ENCODE measurements around the gene TDRD5. TPM values are rescaled to one million over a fixed set of nuclear protein-coding genes. Genes with fewer than 3 reads are reported as not detected.

The TDRD5 gene
- total and polyA plus RNA-seq, 2 experiments from 2014 or later, result 1.4 TPM; not detected in 1

GRCh38 chr1:179599623-179600249, 8.1 kb downstream of the TDRD5 start:
- no peak overlapping the region for H3K4me3 Mint-ChIP-seq
- H3K27ac Mint-ChIP-seq, result no peak overlapping the region
- Histone ChIP-seq H3K27me3 (ENCODE audit: insufficient read depth) (no peaks in the 10 kb centered on the region), H4K20me1 (replicated peaks; ENCODE audit: insufficient read depth) (no peaks in the 10 kb centered on the region), H3K4me2 (no peak overlapping the region), H3K9me2 (ENCODE audit: insufficient read depth) (no peaks in the 10 kb centered on the region), H3K27ac (ENCODE audit: low read depth) (no peak overlapping the region), H3F3A (replicated peaks; ENCODE audit: low read depth) (no peaks in the 10 kb centered on the region), H3K4me1 (ENCODE audit: insufficient read depth) (no peaks in the 10 kb centered on the region), H3K4me3 (no peak overlapping the region), H3K79me2 (replicated peaks; ENCODE audit: insufficient read depth) (no peaks in the 10 kb centered on the region), H3K36me3 (ENCODE audit: insufficient read depth) (no peaks in the 10 kb centered on the region), H2AFZ (no peak overlapping the region)
- no peaks in the 10 kb centered on the region for H3K4me1 Mint-ChIP-seq
- H3K27me3 Mint-ChIP-seq (ENCODE audit: insufficient read depth, low read depth, poor library complexity), result no peaks in the 10 kb centered on the region
- no peak for ATAC-seq
- H3K36me3 Mint-ChIP-seq (ENCODE audit: low read depth), result no peaks in the 10 kb centered on the region
- peaks cover 13% of the 10 kb centered on the region; the same call in 2 of the 3 replicates for H3K9me3 Mint-ChIP-seq
- TF ChIP-seq NANOG (IDR thresholded peaks at IDR 0.05; ENCODE audit: borderline replicate concordance), result no peak
- TF ChIP-seq JUNB (IDR thresholded peaks at IDR 0.05; ENCODE audit: unreplicated experiment), result no peak
- TF ChIP-seq CTCF (conservative IDR thresholded peaks at IDR 0.05; ENCODE audit: low read depth in 2 of 2), result peak; percentile 67 to 75
- no peak for TF ChIP-seq ZNF114 (CRISPR knock-in tag; IDR thresholded peaks at IDR 0.05)
- no peak for TF ChIP-seq ZNF331 (CRISPR knock-in tag; IDR thresholded peaks at IDR 0.05; ENCODE audit: low read depth)
- TF ChIP-seq REST (IDR thresholded peaks at IDR 0.05; ENCODE audit: unreplicated experiment), result no peak
- TF ChIP-seq STAT1 (IDR thresholded peaks at IDR 0.05; ENCODE audit: unreplicated experiment), result no peak
- no peak for TF ChIP-seq EZH2 (IDR thresholded peaks at IDR 0.05; ENCODE audit: low read depth, unreplicated experiment)
- TF ChIP-seq POLR2AphosphoS5 (IDR thresholded peaks at IDR 0.05; ENCODE audit: low read depth), result no peak
- DNase-seq (ENCODE audit: low spot score), result peak; percentile 45

- Histone ChIP-seq H4K20me1 (replicated peaks; ENCODE audit: insufficient read depth) (no peaks in the 10 kb centered on the region), H3K4me3 (no peak overlapping the region), H2AFZ (no peak overlapping the region), H3K79me2 (replicated peaks; ENCODE audit: insufficient read depth) (no peaks in the 10 kb centered on the region), H3K4me1 (ENCODE audit: insufficient read depth) (no peaks in the 10 kb centered on the region), H3K36me3 (ENCODE audit: insufficient read depth) (no peaks in the 10 kb centered on the region), H3K27ac (ENCODE audit: low read depth) (no peak overlapping the region), H3K27me3 (ENCODE audit: insufficient read depth) (no peaks in the 10 kb centered on the region), H3F3A (replicated peaks; ENCODE audit: low read depth) (no peaks in the 10 kb centered on the region), H3K9me2 (ENCODE audit: insufficient read depth) (no peaks in the 10 kb centered on the region), H3K4me2 (no peak overlapping the region)
- Mint-ChIP-seq H3K4me1 (no peaks in the 10 kb centered on the region), H3K36me3 (ENCODE audit: low read depth) (no peaks in the 10 kb centered on the region), H3K27ac (no peak overlapping the region), H3K9me3 (peaks cover 13% of the 10 kb centered on the region; the same call in 2 of the 3 replicates), H3K4me3 (no peak overlapping the region), H3K27me3 (ENCODE audit: insufficient read depth, low read depth, poor library complexity) (no peaks in the 10 kb centered on the region)
- no peak for ATAC-seq
- no peak for DNase-seq (ENCODE audit: low spot score)
- no peak for TF ChIP-seq ZNF462 (CRISPR knock-in tag; IDR thresholded peaks at IDR 0.05)
These were observed 9.5 kb downstream of the TDRD5 start for GRCh38 chr1:179601093-179601492.
